ENCODE measurements around the gene USB1. TPM values are rescaled to one million over a fixed set of nuclear protein-coding genes. Genes with fewer than 3 reads are reported as not detected.

Gene USB1
- total RNA-seq, 4 donors from 2014 or later = 18.2 to 87.1 (median 27.6) TPM

- no peaks in the 10 kb centered on the region for H3K27me3 ChIP-seq
- ATAC-seq = no peak
- H3K9me3 ChIP-seq = no peaks in the 10 kb centered on the region
- WGBS, 2 donors (ENCODE audit: low coverage in 1 of 2) = 70 to 71% methylated on average over 7 to 9 of the region's 9 CpGs
- TF ChIP-seq POLR2AphosphoS5 (IDR thresholded peaks at IDR 0.05) = no peak
- no peak for TF ChIP-seq POLR2A (IDR thresholded peaks at IDR 0.05)
- no peak for TF ChIP-seq EP300 (IDR thresholded peaks at IDR 0.05)
- H3K36me3 ChIP-seq = no peaks in the 10 kb centered on the region
- peak overlapping the region in 1 of 4 donors; percentile 76 for H3K27ac ChIP-seq
- peaks cover 0 to 20% (median 5%) of the 10 kb centered on the region in 3 donors for H3K4me1 ChIP-seq
- no peak overlapping the region for H3K4me3 ChIP-seq
Measured at GRCh38 chr16:57986196-57986595, 15.0 kb upstream of the USB1 start.

GRCh38 chr16:57987441-57988177, 13.6 kb upstream of the USB1 start:
- Histone ChIP-seq H3K4me1 (peaks cover 0 to 20% (median 5%) of the 10 kb centered on the region in 3 donors), H3K36me3 (no peaks in the 10 kb centered on the region), H3K9me3 (no peaks in the 10 kb centered on the region), H3K4me3 (no peak overlapping the region), H3K27me3 (no peaks in the 10 kb centered on the region), H3K27ac (no peak overlapping the region)
- 100% methylated on average over 1 to 2 of the region's 8 CpGs for WGBS, 2 donors (ENCODE audit: low coverage in 1 of 2)
- ATAC-seq = no peak
- no peak for TF ChIP-seq POLR2AphosphoS5 (IDR thresholded peaks at IDR 0.05)
- TF ChIP-seq POLR2A (IDR thresholded peaks at IDR 0.05) = no peak
- TF ChIP-seq, protein P1, sequence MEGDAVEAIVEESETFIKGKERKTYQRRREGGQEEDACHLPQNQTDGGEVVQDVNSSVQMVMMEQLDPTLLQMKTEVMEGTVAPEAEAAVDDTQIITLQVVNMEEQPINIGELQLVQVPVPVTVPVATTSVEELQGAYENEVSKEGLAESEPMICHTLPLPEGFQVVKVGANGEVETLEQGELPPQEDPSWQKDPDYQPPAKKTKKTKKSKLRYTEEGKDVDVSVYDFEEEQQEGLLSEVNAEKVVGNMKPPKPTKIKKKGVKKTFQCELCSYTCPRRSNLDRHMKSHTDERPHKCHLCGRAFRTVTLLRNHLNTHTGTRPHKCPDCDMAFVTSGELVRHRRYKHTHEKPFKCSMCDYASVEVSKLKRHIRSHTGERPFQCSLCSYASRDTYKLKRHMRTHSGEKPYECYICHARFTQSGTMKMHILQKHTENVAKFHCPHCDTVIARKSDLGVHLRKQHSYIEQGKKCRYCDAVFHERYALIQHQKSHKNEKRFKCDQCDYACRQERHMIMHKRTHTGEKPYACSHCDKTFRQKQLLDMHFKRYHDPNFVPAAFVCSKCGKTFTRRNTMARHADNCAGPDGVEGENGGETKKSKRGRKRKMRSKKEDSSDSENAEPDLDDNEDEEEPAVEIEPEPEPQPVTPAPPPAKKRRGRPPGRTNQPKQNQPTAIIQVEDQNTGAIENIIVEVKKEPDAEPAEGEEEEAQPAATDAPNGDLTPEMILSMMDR (IDR thresholded peaks at IDR 0.05) = no peak
- no peak for TF ChIP-seq EP300 (IDR thresholded peaks at IDR 0.05)

DNA sequence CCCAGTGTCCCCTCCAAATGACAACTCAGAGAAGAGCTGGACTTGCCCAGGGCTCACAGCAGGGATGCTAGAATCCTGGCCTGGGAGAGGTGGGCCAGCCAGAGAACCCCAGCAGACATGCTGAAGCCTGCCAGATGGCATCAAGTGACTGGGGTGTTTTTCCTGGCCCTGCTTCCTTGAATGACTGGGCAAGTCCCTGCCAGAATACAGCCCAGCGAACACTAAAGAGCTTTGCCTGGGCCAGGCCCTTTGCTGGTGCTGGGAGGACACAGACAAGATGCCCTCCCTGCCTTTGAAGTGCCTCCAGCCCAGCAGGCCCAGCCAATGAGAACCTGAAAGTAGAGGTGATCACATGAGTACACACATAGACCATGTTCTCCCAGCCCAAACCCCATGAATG, 12.3 kb upstream of the USB1 start:
- TF ChIP-seq, protein P1 (IDR thresholded peaks at IDR 0.05) = no peak
- no peak for TF ChIP-seq EP300 (IDR thresholded peaks at IDR 0.05)
- no peak for TF ChIP-seq POLR2A (IDR thresholded peaks at IDR 0.05)
- TF ChIP-seq POLR2AphosphoS5 (IDR thresholded peaks at IDR 0.05) = no peak
- no peaks in the 10 kb centered on the region for H3K27me3 ChIP-seq
- no peaks in the 10 kb centered on the region for H3K9me3 ChIP-seq
- H3K4me1 ChIP-seq = peaks cover 0 to 20% (median 5%) of the 10 kb centered on the region in 3 donors
- no CpG with 5 or more reads among the region's 1 CpG for WGBS, 2 donors (ENCODE audit: low coverage in 1 of 2)
- ATAC-seq = no peak
- no peak overlapping the region for H3K27ac ChIP-seq
- H3K36me3 ChIP-seq = peaks cover 0 to 13% of the 10 kb centered on the region in 2 donors
- no peak overlapping the region for H3K4me3 ChIP-seq

GRCh38 chr16:57991551-57992059, 9.6 kb upstream of the USB1 start:
- H3K4me3 ChIP-seq = no peak overlapping the region
- H3K36me3 ChIP-seq = peaks cover 0 to 40% of the 10 kb centered on the region in 2 donors
- TF ChIP-seq EP300 (IDR thresholded peaks at IDR 0.05) (no peak), POLR2AphosphoS5 (IDR thresholded peaks at IDR 0.05) (no peak), POLR2A (IDR thresholded peaks at IDR 0.05) (no peak)
- TF ChIP-seq, protein P1 (IDR thresholded peaks at IDR 0.05) = no peak
- H3K27me3 ChIP-seq = no peaks in the 10 kb centered on the region
- ATAC-seq = no peak
- peaks cover 0 to 13% (median 0%) of the 10 kb centered on the region in 3 donors for H3K4me1 ChIP-seq
- 100% methylated on average over 3 of the region's 11 CpGs; no CpG with 5 or more reads in 1 of the 2 donors for WGBS, 2 donors (ENCODE audit: low coverage in 1 of 2)
- no peaks in the 10 kb centered on the region for H3K9me3 ChIP-seq
- H3K27ac ChIP-seq = no peak overlapping the region

DNA sequence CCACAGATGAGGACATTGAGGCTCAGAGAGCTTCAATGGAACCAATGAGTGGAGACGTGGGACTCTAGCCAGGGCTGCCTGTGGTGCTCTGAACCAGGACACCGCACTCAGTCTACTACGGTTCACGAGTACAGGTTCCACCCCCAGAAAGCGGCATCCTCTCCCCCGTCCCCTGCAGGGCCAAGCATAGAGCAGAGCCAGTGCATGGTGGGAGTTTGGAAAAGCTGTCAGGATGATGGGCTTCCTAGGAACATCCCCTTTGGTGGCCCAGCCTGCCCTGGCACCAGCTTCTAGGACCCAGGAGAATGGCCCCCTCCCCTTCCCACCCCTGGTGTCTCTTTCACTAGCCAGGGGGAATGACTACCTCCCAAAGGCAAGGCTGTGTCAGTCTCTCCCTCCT, 9.1 kb upstream of the USB1 start:
- TF ChIP-seq POLR2A (IDR thresholded peaks at IDR 0.05) (no peak), EP300 (IDR thresholded peaks at IDR 0.05) (no peak), POLR2AphosphoS5 (IDR thresholded peaks at IDR 0.05) (no peak)
- TF ChIP-seq, protein P1 (IDR thresholded peaks at IDR 0.05) = no peak
- no peak overlapping the region for H3K27ac ChIP-seq
- no peaks in the 10 kb centered on the region for H3K27me3 ChIP-seq
- H3K4me3 ChIP-seq = no peak overlapping the region
- H3K36me3 ChIP-seq = peaks cover 0 to 45% of the 10 kb centered on the region in 2 donors
- no peak for ATAC-seq
- peaks cover 0 to 13% (median 0%) of the 10 kb centered on the region in 3 donors for H3K4me1 ChIP-seq
- no peaks in the 10 kb centered on the region for H3K9me3 ChIP-seq
- WGBS, 2 donors (ENCODE audit: low coverage in 1 of 2) = 96% methylated on average over 4 of the region's 6 CpGs; no CpG with 5 or more reads in 1 of the 2 donors

All from gastroesophageal sphincter (tissue), 4 donors.